ENCODE results near the gene PLA2G3. TPM values are rescaled to one million over a fixed set of nuclear protein-coding genes. Genes with fewer than 3 reads are reported as not detected.

The PLA2G3 gene
- total RNA-seq, 4 donors from 2014 or later = not detected

DNA sequence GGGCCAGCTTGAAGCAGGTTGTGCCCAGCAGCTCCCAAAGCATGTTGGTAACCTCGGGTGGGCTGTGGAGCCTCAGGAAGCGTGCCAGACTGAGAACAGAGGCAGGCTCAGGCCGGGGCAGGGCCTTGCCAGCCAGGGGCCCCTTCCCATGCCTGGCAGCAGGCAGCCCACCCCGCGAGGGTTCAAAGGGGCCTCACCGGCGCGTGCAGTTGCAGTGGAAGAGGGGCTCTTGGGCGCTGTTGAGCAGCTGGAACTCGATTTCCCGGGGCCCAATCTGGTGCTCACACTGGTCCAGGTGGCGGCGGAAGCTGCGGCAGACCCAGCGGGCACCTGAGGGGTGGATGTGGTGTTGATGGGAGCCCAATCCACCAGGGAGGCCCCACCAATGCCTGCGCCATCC, 3.6 kb downstream of the PLA2G3 start:
- no peak overlapping the region for H3K4me3 ChIP-seq
- intact Hi-C loops (cut with DNase I; ENCODE audit: low total_unique reads) = no loop called here
- H3K9me3 ChIP-seq = no peaks in the 10 kb centered on the region
- in situ Hi-C loops (cut with MboI; ENCODE audit: low pct_ligation_motif_present in 1 of 4, low pct_unique_long_range_greater_than_20kb in 1 of 4, low sequenced_read_pairs in 3 of 4) = no loop called here
- H3K36me3 ChIP-seq = no peaks in the 10 kb centered on the region
- H3K27ac ChIP-seq = no peak overlapping the region
- peaks cover 0 to under 1% (median 0%) of the 10 kb centered on the region in 4 donors for H3K4me1 ChIP-seq
- H3K27me3 ChIP-seq = peaks cover 3% of the 10 kb centered on the region
- WGBS, 2 donors (ENCODE audit: low coverage in 1 of 2) = 90% methylated on average over 16 of the region's 16 CpGs; no CpG with 5 or more reads in 1 of the 2 donors
- no peak for TF ChIP-seq EP300 (IDR thresholded peaks at IDR 0.05; ENCODE audit: low read depth)
- TF ChIP-seq POLR2A (IDR thresholded peaks at IDR 0.05) = no peak
- no peak for TF ChIP-seq POLR2AphosphoS5 (IDR thresholded peaks at IDR 0.05)
- TF ChIP-seq, protein P1, sequence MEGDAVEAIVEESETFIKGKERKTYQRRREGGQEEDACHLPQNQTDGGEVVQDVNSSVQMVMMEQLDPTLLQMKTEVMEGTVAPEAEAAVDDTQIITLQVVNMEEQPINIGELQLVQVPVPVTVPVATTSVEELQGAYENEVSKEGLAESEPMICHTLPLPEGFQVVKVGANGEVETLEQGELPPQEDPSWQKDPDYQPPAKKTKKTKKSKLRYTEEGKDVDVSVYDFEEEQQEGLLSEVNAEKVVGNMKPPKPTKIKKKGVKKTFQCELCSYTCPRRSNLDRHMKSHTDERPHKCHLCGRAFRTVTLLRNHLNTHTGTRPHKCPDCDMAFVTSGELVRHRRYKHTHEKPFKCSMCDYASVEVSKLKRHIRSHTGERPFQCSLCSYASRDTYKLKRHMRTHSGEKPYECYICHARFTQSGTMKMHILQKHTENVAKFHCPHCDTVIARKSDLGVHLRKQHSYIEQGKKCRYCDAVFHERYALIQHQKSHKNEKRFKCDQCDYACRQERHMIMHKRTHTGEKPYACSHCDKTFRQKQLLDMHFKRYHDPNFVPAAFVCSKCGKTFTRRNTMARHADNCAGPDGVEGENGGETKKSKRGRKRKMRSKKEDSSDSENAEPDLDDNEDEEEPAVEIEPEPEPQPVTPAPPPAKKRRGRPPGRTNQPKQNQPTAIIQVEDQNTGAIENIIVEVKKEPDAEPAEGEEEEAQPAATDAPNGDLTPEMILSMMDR (IDR thresholded peaks at IDR 0.05) = no peak
- no peak for DNase-seq

- TF ChIP-seq POLR2AphosphoS5 (IDR thresholded peaks at IDR 0.05) (no peak), POLR2A (IDR thresholded peaks at IDR 0.05) (no peak)
- 82 to 84% methylated on average over 9 of the region's 9 CpGs for WGBS, 2 donors (ENCODE audit: low coverage in 1 of 2)
- no peak for DNase-seq
- intact Hi-C loops (cut with DNase I; ENCODE audit: low total_unique reads) (no loop called here), in situ Hi-C loops (cut with MboI; ENCODE audit: low pct_ligation_motif_present in 1 of 4, low pct_unique_long_range_greater_than_20kb in 1 of 4, low sequenced_read_pairs in 3 of 4) (no loop called here)
- Histone ChIP-seq H3K27ac (no peak overlapping the region), H3K4me3 (no peak overlapping the region), H3K4me1 (peaks cover 0 to 4% (median 0%) of the 10 kb centered on the region in 4 donors), H3K27me3 (peaks cover 3% of the 10 kb centered on the region), H3K36me3 (no peaks in the 10 kb centered on the region), H3K9me3 (no peaks in the 10 kb centered on the region)
Measured at GRCh38 chr22:31136155-31136554, 4.2 kb downstream of the PLA2G3 start.

DNA sequence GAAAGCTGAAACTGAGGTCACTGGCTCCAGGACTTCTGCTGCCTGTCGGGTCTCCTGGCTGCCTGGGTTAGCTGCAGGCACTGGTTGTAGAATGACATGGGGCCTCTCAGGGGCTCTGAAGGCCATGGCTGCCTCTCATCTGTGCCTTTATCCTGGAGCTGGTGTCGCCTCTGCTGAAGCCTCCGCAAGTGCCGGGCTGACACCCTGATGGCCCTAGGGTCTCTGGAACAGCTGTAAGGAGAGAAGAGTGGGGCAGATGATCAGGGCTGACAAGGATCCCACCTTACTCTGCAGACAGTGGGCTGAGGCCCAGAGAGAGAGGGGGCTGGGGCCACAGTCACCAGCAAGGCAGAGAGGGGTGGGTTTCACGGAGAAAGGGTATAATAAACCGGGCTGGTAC, 4.6 kb downstream of the PLA2G3 start:
- Histone ChIP-seq H3K4me3 (no peak overlapping the region), H3K36me3 (no peaks in the 10 kb centered on the region), H3K27me3 (peaks cover 3% of the 10 kb centered on the region), H3K4me1 (peaks cover 0 to 4% (median 0%) of the 10 kb centered on the region in 4 donors), H3K27ac (no peak overlapping the region), H3K9me3 (no peaks in the 10 kb centered on the region)
- no peak for DNase-seq
- 67 to 90% methylated on average over 1 to 6 of the region's 6 CpGs for WGBS, 2 donors (ENCODE audit: low coverage in 1 of 2)
- in situ Hi-C loops (cut with MboI; ENCODE audit: low pct_ligation_motif_present in 1 of 4, low pct_unique_long_range_greater_than_20kb in 1 of 4, low sequenced_read_pairs in 3 of 4) (no loop called here), intact Hi-C loops (cut with DNase I; ENCODE audit: low total_unique reads) (no loop called here)
- no peak for TF ChIP-seq POLR2AphosphoS5 (IDR thresholded peaks at IDR 0.05)
- TF ChIP-seq EP300 (IDR thresholded peaks at IDR 0.05; ENCODE audit: low read depth) = no peak
- no peak for TF ChIP-seq POLR2A (IDR thresholded peaks at IDR 0.05)
- TF ChIP-seq, protein P1 (IDR thresholded peaks at IDR 0.05) = no peak

DNA sequence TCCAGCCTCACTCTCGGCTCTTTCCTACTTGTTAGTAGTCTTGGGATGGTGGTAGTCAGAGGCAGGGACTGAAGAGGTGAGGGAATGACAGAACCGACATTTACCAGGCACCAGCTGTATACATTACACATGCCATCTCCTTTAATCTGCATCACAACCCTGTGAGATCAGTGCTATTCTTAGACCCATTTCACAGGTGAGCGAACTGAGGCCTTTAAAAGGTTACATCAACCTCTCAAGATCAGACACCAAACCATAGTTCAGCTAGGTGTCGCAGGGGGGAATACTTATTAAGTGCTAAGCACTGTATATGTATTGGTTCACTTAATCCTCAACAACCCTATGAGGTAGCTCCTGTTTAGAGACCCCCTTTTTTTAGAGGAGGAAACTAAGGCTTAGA, 5.6 kb downstream of the PLA2G3 start:
- no peaks in the 10 kb centered on the region for H3K9me3 ChIP-seq
- 87% methylated on average over 4 of the region's 4 CpGs; no CpG with 5 or more reads in 1 of the 2 donors for WGBS, 2 donors (ENCODE audit: low coverage in 1 of 2)
- H3K4me3 ChIP-seq = no peak overlapping the region
- no peak for DNase-seq
- peaks cover 0 to 4% (median 0%) of the 10 kb centered on the region in 4 donors for H3K4me1 ChIP-seq
- TF ChIP-seq EP300 (IDR thresholded peaks at IDR 0.05; ENCODE audit: low read depth) (no peak), POLR2AphosphoS5 (IDR thresholded peaks at IDR 0.05) (no peak), POLR2A (IDR thresholded peaks at IDR 0.05) (no peak)
- TF ChIP-seq, protein P1 (IDR thresholded peaks at IDR 0.05) = no peak
- in situ Hi-C loops (cut with MboI; ENCODE audit: low pct_ligation_motif_present in 1 of 4, low pct_unique_long_range_greater_than_20kb in 1 of 4, low sequenced_read_pairs in 3 of 4) = no loop called here
- intact Hi-C loops (cut with DNase I; ENCODE audit: low total_unique reads) = no loop called here
- peaks cover 3% of the 10 kb centered on the region for H3K27me3 ChIP-seq
- H3K36me3 ChIP-seq = no peaks in the 10 kb centered on the region
- no peak overlapping the region for H3K27ac ChIP-seq

- no peaks in the 10 kb centered on the region for H3K9me3 ChIP-seq
- DNase-seq = no peak
- intact Hi-C loops (cut with DNase I; ENCODE audit: low total_unique reads) = no loop called here
- H3K4me3 ChIP-seq = no peak overlapping the region
- H3K27ac ChIP-seq = no peak overlapping the region
- H3K4me1 ChIP-seq = peaks cover 0 to 4% (median 0%) of the 10 kb centered on the region in 4 donors
- WGBS, 2 donors (ENCODE audit: low coverage in 1 of 2) = 88% methylated on average over 7 of the region's 19 CpGs; no CpG with 5 or more reads in 1 of the 2 donors
- TF ChIP-seq EP300 (IDR thresholded peaks at IDR 0.05; ENCODE audit: low read depth) = no peak
- TF ChIP-seq POLR2A (IDR thresholded peaks at IDR 0.05) = no peak
- TF ChIP-seq, protein P1 (IDR thresholded peaks at IDR 0.05) = no peak
- TF ChIP-seq POLR2AphosphoS5 (IDR thresholded peaks at IDR 0.05) = no peak
- peaks cover 3% of the 10 kb centered on the region for H3K27me3 ChIP-seq
- in situ Hi-C loops (cut with MboI; ENCODE audit: low pct_ligation_motif_present in 1 of 4, low pct_unique_long_range_greater_than_20kb in 1 of 4, low sequenced_read_pairs in 3 of 4) = no loop called here
- H3K36me3 ChIP-seq = no peaks in the 10 kb centered on the region
Measured at GRCh38 chr22:31133911-31134310, 6.4 kb downstream of the PLA2G3 start.
